ENCODE data around the gene FAM50B. TPM values are rescaled to one million over a fixed set of nuclear protein-coding genes. Genes with fewer than 3 reads are reported as not detected.

Gene FAM50B
- total RNA-seq, 1 donor from 2014 or later, result 13.1 TPM

- H3K27ac ChIP-seq, result no peak overlapping the region
- H3K4me1 ChIP-seq, result peaks cover 6% of the 10 kb centered on the region
- no peak overlapping the region for H3K4me3 ChIP-seq
- H3K9me3 ChIP-seq, result no peaks in the 10 kb centered on the region
- DNase-seq (no peak), ATAC-seq (no peak)
- no peaks in the 10 kb centered on the region for H3K36me3 ChIP-seq
- TF ChIP-seq CTCF (IDR thresholded peaks at IDR 0.05), result no peak
- intact Hi-C loops (cut with DNase I), result no loop called here
- H3K27me3 ChIP-seq, result no peaks in the 10 kb centered on the region
Measured at GRCh38 chr6:3836566-3836965, 12.6 kb upstream of the FAM50B start.

GRCh38 chr6:3837781-3838180 is 11.4 kb upstream of the FAM50B start:
- ATAC-seq (no peak), DNase-seq (no peak)
- TF ChIP-seq CTCF (IDR thresholded peaks at IDR 0.05), result no peak
- Histone ChIP-seq H3K9me3 (no peaks in the 10 kb centered on the region), H3K4me3 (no peak overlapping the region), H3K4me1 (peaks cover 9% of the 10 kb centered on the region), H3K27ac (no peak overlapping the region), H3K27me3 (no peaks in the 10 kb centered on the region), H3K36me3 (no peaks in the 10 kb centered on the region)
- intact Hi-C loops (cut with DNase I), result no loop called here

DNA sequence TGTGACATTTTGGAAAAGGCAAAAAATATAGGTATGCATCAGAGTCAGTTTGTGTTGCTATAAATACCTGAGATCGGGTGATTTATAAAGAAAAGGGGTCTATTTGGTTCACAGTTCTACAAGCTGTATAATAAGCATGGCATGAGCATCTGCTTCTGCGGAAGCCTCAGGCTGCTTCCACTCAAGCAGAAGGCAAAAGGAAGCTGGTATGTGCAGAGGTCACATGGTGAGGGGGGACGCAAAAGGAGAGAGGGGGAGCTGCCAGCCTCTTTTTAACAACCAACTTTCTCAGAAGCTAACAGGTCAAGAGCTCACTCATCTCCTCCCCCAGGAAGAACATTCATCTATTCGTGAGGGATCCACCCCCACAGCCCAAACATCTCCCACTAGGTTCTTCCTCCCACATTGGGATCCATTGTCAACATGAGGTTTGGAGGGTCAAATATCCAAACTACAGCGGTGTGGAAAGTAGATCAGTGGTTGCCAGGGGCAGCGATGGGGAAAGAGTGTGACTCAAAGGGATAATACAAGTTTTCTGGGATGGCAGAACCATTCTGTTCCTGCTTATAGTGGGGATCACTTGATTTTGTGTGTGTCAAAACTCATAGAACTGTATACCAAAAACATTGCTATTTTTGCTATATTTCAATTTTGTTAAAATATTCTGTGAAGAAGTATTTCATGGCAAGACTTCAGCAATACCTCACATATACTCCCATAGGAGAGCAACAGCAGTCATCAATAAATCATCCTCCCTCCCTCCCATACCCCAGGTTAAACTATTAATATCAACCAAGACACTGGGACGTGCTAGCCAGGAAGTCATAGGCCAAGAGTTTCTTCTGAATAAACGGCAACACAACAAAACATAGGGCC is 9.9 kb upstream of the FAM50B start:
- no peak for ATAC-seq
- no peak for TF ChIP-seq CTCF (IDR thresholded peaks at IDR 0.05)
- Histone ChIP-seq H3K36me3 (no peaks in the 10 kb centered on the region), H3K27me3 (no peaks in the 10 kb centered on the region), H3K9me3 (no peaks in the 10 kb centered on the region), H3K4me1 (peaks cover 9% of the 10 kb centered on the region), H3K27ac (no peak overlapping the region), H3K4me3 (no peak overlapping the region)
- DNase-seq, result no peak
- intact Hi-C loops (cut with DNase I), result no loop called here

DNA sequence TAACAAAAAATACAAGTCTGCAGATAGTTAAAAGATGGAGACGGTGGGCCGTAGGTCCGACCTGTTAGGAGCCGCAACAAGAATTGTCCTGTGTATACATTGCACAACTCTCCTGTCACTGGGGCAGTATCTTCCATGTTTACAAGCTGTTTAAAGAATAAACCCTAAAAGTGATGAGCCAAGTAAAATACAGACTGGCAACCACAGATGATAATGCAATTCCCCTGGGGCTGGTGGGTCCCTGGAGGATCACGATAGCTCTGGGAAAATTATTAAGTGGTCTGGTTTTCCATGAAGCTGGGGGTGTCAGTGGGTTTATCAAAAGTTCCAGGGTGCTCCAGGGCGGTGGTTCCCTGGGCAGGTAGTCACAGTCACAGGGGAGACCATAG is 8.1 kb upstream of the FAM50B start:
- Histone ChIP-seq H3K4me3 (no peak overlapping the region), H3K9me3 (no peaks in the 10 kb centered on the region), H3K4me1 (peaks cover 5% of the 10 kb centered on the region), H3K27ac (no peak overlapping the region), H3K27me3 (no peaks in the 10 kb centered on the region), H3K36me3 (no peaks in the 10 kb centered on the region)
- ATAC-seq, result no peak
- DNase-seq, result no peak
- intact Hi-C loops (cut with DNase I), result loop anchor here (10.0 kb wide), 1 partner anchor 96 kb away; no protein-coding TSS in a partner anchor
- TF ChIP-seq CTCF (IDR thresholded peaks at IDR 0.05), result no peak

- no peak for DNase-seq
Measured at GRCh38 chr6:3841711-3842565, 7.2 kb upstream of the FAM50B start.

More at GRCh38 chr6:3841711-3842565, 7.2 kb upstream of the FAM50B start:
- no peaks in the 10 kb centered on the region for H3K36me3 ChIP-seq
- H3K9me3 ChIP-seq, result no peaks in the 10 kb centered on the region
- no peak overlapping the region for H3K4me3 ChIP-seq
- intact Hi-C loops (cut with DNase I), result loop anchor here (10.0 kb wide), 1 partner anchor 97 kb away; no protein-coding TSS in a partner anchor
- no peak for TF ChIP-seq CTCF (IDR thresholded peaks at IDR 0.05)
- H3K4me1 ChIP-seq, result peaks cover 5% of the 10 kb centered on the region
- no peak overlapping the region for H3K27ac ChIP-seq
- peak; percentile 46 for ATAC-seq
- no peaks in the 10 kb centered on the region for H3K27me3 ChIP-seq
